Motor neuron (in vitro differentiated cells): ENCODE measurements around the gene AP1M1. TPM values are rescaled to one million over a fixed set of nuclear protein-coding genes. Genes with fewer than 3 reads are reported as not detected.
A peak's percentile ranks its signal among the peaks of the same experiment; 100 is the strongest.

ENCODE experiments used
- ATAC-seq, 8 experiments: fragments of 200-7000 bp; cut with Tn5 transposase; replicated peaks in 6 of 8; 2 replicates each; pipeline ENCODE4 v1.8.0; 2021; ENCODE audit warnings: mild to moderate bottlenecking in 8 of 8, moderate library complexity in 8 of 8
- H3K27ac ChIP-seq, 2 donors: fragments of 250-450 bp; sonication (Bioruptor Pico); 2 replicates each; pipeline ENCODE4 v1.9.0; 2021; ENCODE audit warnings: antibody characterized with exemption in 2 of 2, mild to moderate bottlenecking in 2 of 2, moderate library complexity in 1 of 2
- H3K4me1 ChIP-seq, 2 donors: fragments of 250-450 bp; sonication (Bioruptor Pico); replicated peaks in 1 of 2; 2 replicates each; pipeline ENCODE4 v1.6.1; 2021; ENCODE audit warnings: antibody characterized with exemption in 2 of 2, mild to moderate bottlenecking in 2 of 2, moderate library complexity in 1 of 2
- H3K4me3 ChIP-seq, 5 donors: fragments of 250-450 bp; sonication (Bioruptor Pico); 2 replicates each; pipeline ENCODE4 v1.9.0; 2021; ENCODE audit warnings: antibody characterized with exemption in 5 of 5, mild to moderate bottlenecking in 5 of 5, moderate library complexity in 4 of 5
- WGBS, 10 experiments: fragments of 450-650 bp; shearing (Covaris generic); methylation state at CpG; one replicate each; pipeline ENCODE4 v1.0.0; 2022; 5-methylcytosine and 5-hydroxymethylcytosine counted together
- in situ Hi-C, 9 experiments: fragments of 400-800 bp; cut with MboI; loops; one replicate each; pipeline ENCODE4 v1.15.0; 2021; ENCODE audit warnings: low sequenced_read_pairs in 9 of 9, low pct_unique_long_range_greater_than_20kb in 2 of 9; ENCODE audit not compliant: unreplicated experiment in 9 of 9
- total RNA-seq, 8 experiments: library from RNA; unstranded; fragments of 300-600 nt; gene quantifications; 2 replicates each; pipeline versions ENCODE4 v1.2.3 to v1.2.4, GENCODE V29; 2022

Gene AP1M1
- total RNA-seq, 8 experiments from 2014 or later, result 23.4 to 87.8 (median 64.6) TPM

- Histone ChIP-seq H3K4me3 (no peak overlapping the region), H3K4me1 (no peaks in the 10 kb centered on the region), H3K27ac (no peak overlapping the region)
- in situ Hi-C loops, result loop anchor here in 7 of 9 experiments (10.0 to 25.0 kb wide), 2 partner anchors 136 to 139 kb away; no protein-coding TSS in a partner anchor
- 0 to 86% (median 63%) methylated on average over 1 to 7 of the region's 7 CpGs; no CpG with 5 or more reads in 6 of the 10 experiments for WGBS, 10 experiments
- ATAC-seq, result no peak
These were observed 50.8 kb downstream of the AP1M1 start for GRCh38 chr19:16248380-16249023.

GRCh38 chr19:16249826-16250404 is 52.2 kb downstream of the AP1M1 start:
- 44 to 100% (median 93%) methylated on average over 1 to 6 of the region's 10 CpGs; no CpG with 5 or more reads in 3 of the 10 experiments for WGBS, 10 experiments
- peak in 1 of 8 experiments; percentile 29 for ATAC-seq

GRCh38 chr19:16252459-16253205 is 54.9 kb downstream of the AP1M1 start:
- Histone ChIP-seq H3K4me1 (no peaks in the 10 kb centered on the region), H3K4me3 (no peak overlapping the region), H3K27ac (no peak overlapping the region)
- 60 to 100% (median 85%) methylated on average over 1 to 2 of the region's 23 CpGs; no CpG with 5 or more reads in 7 of the 10 experiments for WGBS, 10 experiments
- no peak for ATAC-seq
- in situ Hi-C loops, result no loop called here

More at GRCh38 chr19:16249826-16250404, 52.2 kb downstream of the AP1M1 start:
- in situ Hi-C loops, result loop anchor here in 7 of 9 experiments (10.0 to 25.0 kb wide), 2 partner anchors 135 to 137 kb away; no protein-coding TSS in a partner anchor
- Histone ChIP-seq H3K4me3 (no peak overlapping the region), H3K4me1 (no peaks in the 10 kb centered on the region), H3K27ac (no peak overlapping the region)

GRCh38 chr19:16254851-16255408 is 57.2 kb downstream of the AP1M1 start:
- in situ Hi-C loops, result no loop called here
- H3K27ac ChIP-seq, result no peak overlapping the region
- 60 to 100% (median 93%) methylated on average over 1 to 3 of the region's 6 CpGs; no CpG with 5 or more reads in 6 of the 10 experiments for WGBS, 10 experiments

GRCh38 chr19:16257509-16258002 is 59.8 kb downstream of the AP1M1 start:
- Histone ChIP-seq H3K4me3 (no peak overlapping the region), H3K27ac (no peak overlapping the region), H3K4me1 (no peaks in the 10 kb centered on the region)
- 63 to 100% (median 82%) methylated on average over 1 to 5 of the region's 8 CpGs; no CpG with 5 or more reads in 3 of the 10 experiments for WGBS, 10 experiments
- no peak for ATAC-seq
- in situ Hi-C loops, result no loop called here

More at GRCh38 chr19:16254851-16255408, 57.2 kb downstream of the AP1M1 start:
- Histone ChIP-seq H3K4me1 (no peaks in the 10 kb centered on the region), H3K4me3 (no peak overlapping the region)
- ATAC-seq, result no peak

DNA sequence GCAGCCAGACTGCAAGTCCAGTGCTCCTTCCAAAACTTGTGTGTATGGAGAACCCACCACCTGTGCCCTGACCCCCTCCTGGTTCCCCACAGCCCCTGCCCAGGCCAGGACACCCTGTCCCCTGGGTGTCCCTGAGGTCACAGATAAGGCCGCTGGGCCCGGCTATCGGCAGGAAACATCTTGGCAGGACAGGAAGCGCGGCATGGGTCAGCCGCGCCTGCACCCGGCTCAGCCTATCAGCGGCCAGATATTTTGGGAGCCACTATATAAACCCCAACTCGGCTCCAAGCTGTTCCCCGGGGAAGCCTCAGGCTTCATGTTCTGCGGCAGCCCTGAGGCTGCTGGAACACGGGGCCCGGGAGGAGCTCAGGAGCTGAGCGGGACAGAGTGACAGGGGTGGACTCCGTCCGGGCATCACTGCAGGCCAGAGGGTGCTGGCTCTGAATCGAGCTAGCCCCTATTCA is 60.8 kb downstream of the AP1M1 start:
- WGBS, 10 experiments, result 80 to 83% (median 80%) methylated on average over 2 to 6 of the region's 18 CpGs; no CpG with 5 or more reads in 7 of the 10 experiments
- ATAC-seq, result no peak
- Histone ChIP-seq H3K27ac (no peak overlapping the region), H3K4me3 (no peak overlapping the region), H3K4me1 (no peaks in the 10 kb centered on the region)
- in situ Hi-C loops, result no loop called here

DNA sequence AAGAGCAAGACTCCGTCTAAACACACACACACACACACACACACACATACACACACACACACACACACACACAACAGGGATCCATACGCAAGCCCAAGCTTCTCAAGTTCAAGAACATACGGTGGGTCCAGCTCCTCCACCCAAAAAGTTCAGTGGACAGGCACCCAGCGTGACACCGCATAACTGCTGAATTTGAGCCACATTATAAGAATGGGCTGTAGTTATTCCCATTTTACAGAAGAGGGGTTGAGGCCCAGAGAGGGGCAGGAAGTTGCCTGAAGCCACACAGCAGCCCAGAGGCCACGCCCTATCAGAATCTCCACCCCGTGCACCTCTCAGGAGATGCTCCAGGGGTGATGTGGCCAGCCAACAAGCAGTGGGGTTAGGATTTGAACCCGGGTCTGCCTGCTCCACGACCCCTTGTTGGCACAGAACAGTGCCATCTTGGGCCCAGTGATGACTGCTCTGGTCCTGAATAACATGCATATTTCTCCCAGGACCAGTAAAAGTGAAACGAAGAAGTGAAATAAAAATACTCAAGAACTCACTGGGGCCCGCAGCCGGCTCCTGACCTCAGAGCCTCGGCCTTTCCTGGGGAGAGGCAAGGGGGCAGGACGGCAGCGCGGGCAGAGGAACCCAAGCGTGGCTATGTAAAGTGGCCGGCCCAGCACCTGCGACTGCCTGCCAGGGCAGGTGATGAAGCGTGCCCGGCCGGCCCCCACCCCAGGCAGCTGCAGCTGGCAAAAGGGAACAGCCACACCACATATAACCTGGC is 61.9 kb downstream of the AP1M1 start:
- Histone ChIP-seq H3K27ac (no peak overlapping the region), H3K4me1 (no peaks in the 10 kb centered on the region), H3K4me3 (no peak overlapping the region)
- in situ Hi-C loops, result no loop called here
- 62 to 100% (median 79%) methylated on average over 1 to 8 of the region's 22 CpGs; no CpG with 5 or more reads in 4 of the 10 experiments for WGBS, 10 experiments
- no peak for ATAC-seq

GRCh38 chr19:16260160-16260811 is 62.6 kb downstream of the AP1M1 start:
- Histone ChIP-seq H3K27ac (no peak overlapping the region), H3K4me1 (no peaks in the 10 kb centered on the region), H3K4me3 (no peak overlapping the region)
- WGBS, 10 experiments, result 40 to 42% methylated on average over 1 to 2 of the region's 4 CpGs; no CpG with 5 or more reads in 8 of the 10 experiments
- in situ Hi-C loops, result no loop called here
- ATAC-seq, result no peak

GRCh38 chr19:16260812-16261161 is 63.1 kb downstream of the AP1M1 start:
- ATAC-seq, result no peak
- Histone ChIP-seq H3K4me1 (no peaks in the 10 kb centered on the region), H3K4me3 (no peak overlapping the region), H3K27ac (no peak overlapping the region)
- in situ Hi-C loops, result no loop called here
- 50 to 90% (median 78%) methylated on average over 1 to 4 of the region's 4 CpGs; no CpG with 5 or more reads in 6 of the 10 experiments for WGBS, 10 experiments

DNA sequence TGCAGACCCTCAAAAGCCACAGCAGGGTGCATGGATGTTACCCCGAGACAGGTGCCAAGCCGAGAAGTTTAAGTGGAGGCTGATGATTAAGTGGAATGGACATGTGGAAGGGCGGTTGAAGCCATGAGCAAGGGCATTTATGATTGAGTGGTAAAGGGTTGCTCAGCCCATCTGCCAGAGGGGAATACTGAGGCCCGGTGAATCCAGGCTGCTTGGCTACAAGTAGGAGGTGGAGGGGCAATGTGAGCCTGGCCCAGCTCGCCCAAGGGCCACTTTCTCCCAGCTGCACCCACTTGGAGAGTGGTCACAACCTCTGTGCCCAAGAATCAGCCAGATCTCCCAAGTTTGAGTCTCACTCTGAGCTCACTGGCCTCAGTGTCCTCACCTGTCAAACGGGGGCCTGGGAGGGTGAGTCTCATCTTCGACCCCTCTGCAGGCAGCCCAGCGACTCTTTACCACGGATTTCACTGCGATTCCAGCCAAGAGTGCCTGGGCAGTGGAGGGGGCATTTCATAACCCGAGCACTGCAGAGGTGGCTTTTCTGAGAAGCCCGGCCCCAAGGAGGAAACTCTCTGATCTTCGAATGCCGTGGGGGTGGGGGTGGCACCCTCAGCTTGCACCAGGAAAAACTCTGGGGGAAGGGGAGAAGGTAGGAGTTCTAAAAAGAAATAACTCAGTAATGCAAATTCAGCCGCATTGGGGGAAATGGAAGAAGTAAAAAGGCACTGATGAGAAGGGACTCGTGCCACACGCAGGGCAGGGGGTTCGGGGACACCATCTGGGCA is 64.1 kb downstream of the AP1M1 start:
- Histone ChIP-seq H3K4me1 (no peaks in the 10 kb centered on the region), H3K4me3 (no peak overlapping the region), H3K27ac (no peak overlapping the region)
- no peak for ATAC-seq
- 36 to 100% (median 76%) methylated on average over 1 to 5 of the region's 18 CpGs; no CpG with 5 or more reads in 2 of the 10 experiments for WGBS, 10 experiments
- in situ Hi-C loops, result no loop called here

DNA sequence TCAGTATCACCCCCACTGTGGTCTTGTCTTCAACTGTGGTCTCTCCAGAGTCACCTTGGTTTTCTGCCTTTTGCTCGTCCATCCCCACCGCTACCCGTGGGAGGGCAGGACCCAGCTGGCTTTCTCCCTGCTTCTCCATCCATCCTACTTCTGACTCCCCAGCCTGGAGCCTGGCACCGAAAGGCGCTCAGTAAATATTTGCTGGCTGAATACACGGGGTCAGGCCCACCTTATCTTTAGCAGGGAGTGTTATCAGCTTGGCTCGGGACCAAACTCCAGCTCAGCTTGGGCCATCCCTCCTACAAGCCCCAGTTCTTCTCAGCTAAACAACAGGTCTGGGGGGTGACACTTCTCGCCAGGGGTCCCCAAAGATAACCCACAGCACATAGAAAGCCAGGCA is 64.9 kb downstream of the AP1M1 start:
- in situ Hi-C loops, result no loop called here
- H3K27ac ChIP-seq, result no peak overlapping the region
- 52 to 100% (median 61%) methylated on average over 1 to 7 of the region's 8 CpGs; no CpG with 5 or more reads in 4 of the 10 experiments for WGBS, 10 experiments

More for the DNA sequence above, 64.9 kb downstream of the AP1M1 start:
- Histone ChIP-seq H3K4me3 (no peak overlapping the region), H3K4me1 (no peaks in the 10 kb centered on the region)
- ATAC-seq, result no peak
